22Rv1 (cell line): ENCODE measurements around the gene IGSF9.

Experiments used
- H3K27ac ChIP-seq: fragments of 450-650 bp; 2 replicates; pipeline ENCODE4 v1.5.1; 2017
- CTCF ChIP-seq: fragments of 450-650 bp; IDR thresholded peaks from 2 replicates; pipeline ENCODE4 v1.5.1; 2017; ENCODE audit warnings: mild to moderate bottlenecking
- ZFX ChIP-seq: fragments of 450-650 bp; IDR thresholded peaks from 2 replicates; pipeline ENCODE4 v1.6.1; 2017; ENCODE audit warnings: antibody characterized with exemption, borderline replicate concordance

The IGSF9 gene

GRCh38 chr1:159922511-159923202 lies 22.8 kb downstream of the IGSF9 start:
- peak overlapping the region; percentile 95 for H3K27ac ChIP-seq
- TF ChIP-seq CTCF (no peak), ZFX (no peak)

- TF ChIP-seq CTCF (no peak), ZFX (no peak)
- H3K27ac ChIP-seq = peak overlapping the region; percentile 95; the same call in 1 of the 2 replicates
Measured at GRCh38 chr1:159921700-159922504, 23.5 kb downstream of the IGSF9 start.

- no peak overlapping the region; the same call in 1 of the 2 replicates for H3K27ac ChIP-seq
- no peak for TF ChIP-seq ZFX
- TF ChIP-seq CTCF = no peak
Measured at GRCh38 chr1:159921251-159921650, 24.2 kb downstream of the IGSF9 start.

GRCh38 chr1:159920651-159921050 lies 24.8 kb downstream of the IGSF9 start:
- H3K27ac ChIP-seq = 0 out of 2 replicates have a peak overlapping the region, but pooled peaks have one; percentile 12
- no peak for TF ChIP-seq ZFX
- TF ChIP-seq CTCF = no peak

GRCh38 chr1:159920202-159920601 lies 25.2 kb downstream of the IGSF9 start:
- no peak overlapping the region for H3K27ac ChIP-seq

GRCh38 chr1:159919236-159919865 lies 26.1 kb downstream of the IGSF9 start:
- H3K27ac ChIP-seq = no peak overlapping the region
- TF ChIP-seq CTCF (no peak), ZFX (no peak)

More at GRCh38 chr1:159920202-159920601, 25.2 kb downstream of the IGSF9 start:
- no peak for TF ChIP-seq ZFX
- no peak for TF ChIP-seq CTCF
